ENCODE data around the gene TEX22.

GRCh38 chr14:105363847-105364708, 34.3 kb upstream of the TEX22 start:
- TF ChIP-seq L3MBTL2 (conservative IDR thresholded peaks at IDR 0.05) (no peak), SUZ12 (IDR thresholded peaks at IDR 0.05) (no peak), ELF4 (IDR thresholded peaks at IDR 0.05) (no peak), TARDBP (IDR thresholded peaks at IDR 0.05) (no peak)
